Ishikawa (cell line): ENCODE measurements around the gene PCDHGA5.

Experiments
- CEBPB ChIP-seq: IDR thresholded peaks from 2 replicates; pipeline ENCODE4 v1.6.1; 2012
- CREB1 ChIP-seq: IDR thresholded peaks from 2 replicates; pipeline ENCODE4 v1.6.1; 2012; ENCODE audit warnings: low read depth
- EP300 ChIP-seq: IDR thresholded peaks from 2 replicates; pipeline ENCODE4 v1.6.1; 2012; ENCODE audit warnings: borderline replicate concordance
- TEAD4 ChIP-seq: IDR thresholded peaks from 2 replicates; pipeline ENCODE4 v1.6.1; 2012

DNA sequence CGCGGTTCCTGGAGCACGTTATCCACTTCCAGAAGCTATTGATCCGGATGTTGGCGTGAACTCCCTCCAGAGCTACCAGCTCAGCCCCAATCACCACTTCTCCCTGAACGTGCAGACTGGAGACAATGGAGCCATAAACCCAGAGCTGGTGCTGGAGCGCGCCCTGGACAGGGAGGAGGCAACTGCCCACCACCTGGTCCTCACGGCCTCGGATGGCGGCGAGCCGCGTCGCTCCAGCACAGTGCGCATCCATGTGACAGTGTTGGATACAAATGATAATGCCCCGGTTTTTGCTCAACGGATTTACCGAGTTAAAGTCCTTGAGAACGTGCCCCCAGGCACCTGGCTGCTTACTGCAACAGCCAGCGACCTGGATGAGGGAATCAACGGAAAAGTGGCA is 39.4 kb downstream of the PCDHGA5 start:
- TF ChIP-seq CEBPB (no peak), CREB1 (no peak), EP300 (no peak), TEAD4 (no peak)
